ENCODE measurements around the gene PNMA8A.
"Not testable (repeated sequence)": the region's sequence is repeated elsewhere in the genome, so short reads cannot be mapped to it uniquely, and the experiment has no call there.

PNMA8A gene, protein sequence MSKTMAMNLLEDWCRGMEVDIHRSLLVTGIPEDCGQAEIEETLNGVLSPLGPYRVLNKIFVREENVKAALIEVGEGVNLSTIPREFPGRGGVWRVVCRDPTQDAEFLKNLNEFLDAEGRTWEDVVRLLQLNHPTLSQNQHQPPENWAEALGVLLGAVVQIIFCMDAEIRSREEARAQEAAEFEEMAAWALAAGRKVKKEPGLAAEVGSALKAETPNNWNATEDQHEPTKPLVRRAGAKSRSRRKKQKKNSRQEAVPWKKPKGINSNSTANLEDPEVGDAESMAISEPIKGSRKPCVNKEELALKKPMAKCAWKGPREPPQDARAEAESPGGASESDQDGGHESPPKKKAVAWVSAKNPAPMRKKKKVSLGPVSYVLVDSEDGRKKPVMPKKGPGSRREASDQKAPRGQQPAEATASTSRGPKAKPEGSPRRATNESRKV

GRCh38 chr19:46471116-46471733 lies at the start of gene PNMA8A:
PNMA8A (minus strand) TSS chr19:46471563; CDS start chr19:46471035, 528 bp downstream.
- DNase-seq (ENCODE audit: low spot score), result no peak

GRCh38 chr19:46520616-46521015 lies 49.3 kb upstream of the PNMA8A start:
- DNase-seq (ENCODE audit: low spot score), result no peak

- no peak for DNase-seq (ENCODE audit: low spot score)
These were observed 46.1 kb upstream of the PNMA8A start for GRCh38 chr19:46517471-46517870.

DNA sequence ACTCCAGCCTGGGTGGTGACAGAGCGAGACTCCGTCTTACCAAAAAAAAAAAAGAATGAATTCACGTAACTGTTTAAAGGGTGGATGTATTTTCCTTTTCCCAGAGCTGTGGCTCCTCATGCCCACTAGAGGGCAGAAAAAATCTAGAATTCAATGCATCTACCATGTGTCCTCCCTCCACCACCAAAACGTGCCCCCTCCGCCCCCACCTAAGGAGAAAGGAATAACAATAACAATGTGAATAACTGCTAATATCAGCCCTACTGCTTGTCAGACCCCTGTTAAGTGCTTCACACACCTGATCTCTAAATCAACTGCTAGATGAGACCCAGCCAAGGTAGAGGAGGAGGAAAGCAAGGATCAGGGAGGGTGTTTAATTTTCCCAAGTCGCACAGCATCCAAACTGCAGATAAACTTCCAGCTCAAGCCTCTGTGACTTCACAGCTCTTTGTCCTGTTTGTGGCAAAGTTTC lies 44.6 kb upstream of the PNMA8A start:
- peak; percentile 71 for DNase-seq (ENCODE audit: low spot score)

DNA sequence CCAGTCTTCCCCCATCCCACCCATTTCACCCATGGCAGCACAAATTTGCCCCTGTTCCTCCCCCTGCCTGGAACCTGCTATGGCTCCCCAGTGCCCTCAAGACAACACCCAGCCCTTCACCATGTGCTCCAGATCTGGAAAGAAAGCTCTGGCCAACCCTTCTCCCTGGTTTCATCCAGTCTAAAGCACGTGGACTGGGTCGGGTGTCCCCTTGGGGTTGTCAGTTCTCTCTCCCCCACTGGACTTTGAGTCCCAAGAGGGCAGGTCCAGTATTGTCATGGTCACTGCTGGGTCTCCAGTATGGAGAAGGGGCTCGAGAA lies 43.9 kb upstream of the PNMA8A start:
- no peak for DNase-seq (ENCODE audit: low spot score)

GRCh38 chr19:46514589-46515289 lies 43.4 kb upstream of the PNMA8A start:
- peak; percentile 42 for DNase-seq (ENCODE audit: low spot score)

DNA sequence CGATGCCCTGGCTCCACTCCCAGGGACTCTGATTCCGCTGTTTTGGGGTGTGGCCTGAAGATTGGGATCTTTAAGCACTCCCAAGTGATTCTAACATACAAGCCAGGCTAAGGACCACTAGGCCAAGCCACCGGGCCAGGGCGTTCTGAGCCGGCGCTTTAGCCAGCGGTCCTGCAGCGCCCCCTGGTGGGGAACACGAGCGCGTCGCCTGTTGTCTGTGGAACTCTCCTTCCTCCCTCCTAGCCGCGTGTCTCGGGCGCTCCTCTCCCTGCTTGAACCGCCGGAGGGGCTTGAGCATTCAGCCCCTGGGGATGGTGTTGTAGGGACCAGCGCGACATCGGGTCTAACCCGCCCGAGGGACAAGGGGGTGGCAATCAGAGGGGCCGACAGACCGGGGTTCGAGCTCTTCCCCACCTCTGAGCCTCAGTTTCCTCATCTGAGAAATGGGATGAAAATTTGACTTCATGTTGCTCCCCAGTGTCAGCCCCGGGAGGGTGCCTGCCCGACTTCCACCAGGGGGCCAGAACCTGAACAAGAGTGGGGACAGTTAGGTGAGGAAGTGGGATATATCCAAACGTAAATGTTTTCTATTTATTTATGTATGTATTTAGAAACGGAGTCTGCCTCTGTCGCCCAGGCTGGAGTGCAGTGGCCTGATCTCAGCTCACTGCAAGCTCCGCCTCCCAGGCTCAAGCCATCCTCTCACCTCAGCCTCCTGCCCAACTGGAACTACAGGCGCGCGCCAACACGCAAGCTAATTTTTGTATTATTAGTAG lies 42.3 kb upstream of the PNMA8A start:
- peak; percentile 91 for DNase-seq (ENCODE audit: low spot score)

- DNase-seq (ENCODE audit: low spot score), result no peak
These were observed 39.9 kb upstream of the PNMA8A start for GRCh38 chr19:46511237-46511636.

- DNase-seq (ENCODE audit: low spot score), result no peak
These were observed 36.8 kb upstream of the PNMA8A start for GRCh38 chr19:46508206-46508605.

DNA sequence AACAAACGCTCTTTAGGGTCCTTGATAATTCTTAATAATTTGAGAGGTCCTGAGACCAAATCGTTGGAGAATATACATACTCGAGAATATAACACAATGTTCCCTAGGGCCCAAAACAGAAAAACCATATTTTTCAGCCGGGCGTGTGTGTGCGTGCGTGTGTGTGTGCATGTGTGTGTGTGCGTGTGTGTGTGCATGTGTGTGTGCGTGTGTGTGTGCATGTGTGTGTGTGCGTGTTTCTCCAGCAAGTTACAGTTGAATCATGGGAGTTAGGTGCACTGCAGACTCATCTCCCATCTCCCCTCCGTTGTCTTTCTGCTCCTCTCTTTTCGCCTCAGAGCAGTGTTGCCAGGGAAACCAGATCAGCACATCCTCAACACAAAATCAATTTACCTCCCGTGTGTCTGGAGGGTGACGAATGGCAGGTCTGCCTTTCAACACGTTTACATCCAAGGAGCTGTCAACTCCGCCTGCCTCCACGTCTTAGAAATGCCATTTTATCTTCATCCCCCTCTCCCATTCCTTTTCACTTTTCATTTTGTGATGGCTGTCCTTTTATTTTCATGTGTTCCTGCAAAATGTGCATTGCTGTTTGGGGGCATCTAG lies 32.6 kb upstream of the PNMA8A start:
- no peak for DNase-seq (ENCODE audit: low spot score)

DNA sequence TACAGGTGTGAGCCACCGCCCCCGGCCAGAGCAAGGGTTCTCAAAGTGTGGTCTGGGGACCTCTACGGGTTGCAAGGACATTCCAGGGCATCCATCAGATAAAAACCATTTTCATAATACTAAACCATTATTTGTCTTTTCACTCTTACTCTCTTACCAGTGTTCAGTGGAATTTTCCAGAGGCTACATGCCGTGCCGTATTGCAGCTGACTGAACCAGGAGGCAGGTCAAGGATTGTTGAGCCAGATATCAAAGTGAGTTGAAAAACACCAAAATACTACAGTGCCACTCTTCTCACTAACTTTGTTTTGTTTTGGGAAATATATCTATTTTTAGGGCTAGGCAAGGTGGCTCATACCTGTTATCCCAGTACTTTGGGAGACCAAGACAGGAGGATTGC lies 31.5 kb upstream of the PNMA8A start:
- no peak for DNase-seq (ENCODE audit: low spot score)

- no peak for DNase-seq (ENCODE audit: low spot score)
These were observed 28.3 kb upstream of the PNMA8A start for GRCh38 chr19:46499692-46500091.

- no peak for DNase-seq (ENCODE audit: low spot score)
These were observed 26.4 kb upstream of the PNMA8A start for GRCh38 chr19:46497773-46498172.

DNA sequence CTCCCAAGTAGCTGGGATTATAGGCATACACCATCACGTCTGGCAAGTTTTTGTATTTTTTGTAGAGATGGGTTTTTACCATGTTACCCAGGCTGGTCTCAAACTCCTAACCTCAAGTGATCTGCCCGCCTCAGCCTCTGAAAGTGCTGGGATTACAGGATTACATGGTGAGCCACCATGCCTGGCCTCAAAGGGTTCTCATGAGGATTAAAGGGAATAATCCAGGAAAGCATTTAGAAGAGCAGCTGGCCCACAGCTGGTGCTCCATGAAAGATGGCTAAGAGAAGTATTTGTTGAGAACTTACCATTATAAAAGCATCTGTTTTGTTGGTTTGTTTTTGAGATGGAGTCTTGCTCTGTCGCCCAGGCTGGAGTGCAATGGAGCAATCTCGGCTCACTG lies 25.5 kb upstream of the PNMA8A start:
- DNase-seq (ENCODE audit: low spot score), result not testable (repeated sequence)

DNA sequence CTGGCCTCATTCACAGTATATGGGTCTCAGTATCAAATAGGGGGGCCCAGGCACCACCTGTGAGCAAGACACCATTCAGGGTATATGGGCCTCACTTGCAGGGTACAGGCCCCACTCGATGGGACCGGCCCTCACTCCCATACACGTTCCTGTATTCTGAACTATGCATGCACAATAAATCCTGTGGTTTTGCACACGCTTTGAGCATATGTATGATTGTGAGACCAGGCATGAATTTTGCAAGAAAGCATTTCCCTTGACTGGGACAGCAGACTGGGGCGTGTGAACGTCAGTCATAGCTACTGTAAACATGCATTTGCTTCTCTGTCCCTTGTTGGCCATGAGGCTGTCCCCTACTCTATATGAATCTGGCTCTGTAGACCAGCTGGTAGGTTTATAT lies 24.9 kb upstream of the PNMA8A start:
- DNase-seq (ENCODE audit: low spot score), result no peak

DNA sequence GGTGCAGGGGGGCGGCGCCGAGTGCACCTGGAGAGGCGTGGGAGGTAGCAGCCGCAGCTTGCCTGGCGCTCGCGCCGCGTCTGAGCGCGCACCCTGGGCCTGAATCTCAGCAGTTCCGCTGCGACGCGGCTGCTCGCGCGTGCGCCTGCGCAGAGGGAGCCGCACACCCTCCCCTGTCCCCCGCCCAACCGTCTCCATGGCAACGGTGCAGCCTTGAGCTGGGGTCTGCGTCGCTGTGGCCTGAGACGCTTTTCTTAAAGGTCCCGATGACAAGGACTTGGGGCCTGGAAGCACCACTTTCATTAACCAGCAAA lies 24.4 kb upstream of the PNMA8A start, which contains the start of gene PNMA8B:
TSS of gene PNMA8B (minus strand) at position 82 of the 314 bp plus-strand sequence. CDS start 402 bp downstream, outside the sequence.
- peak; percentile 92 for DNase-seq (ENCODE audit: low spot score)

DNA sequence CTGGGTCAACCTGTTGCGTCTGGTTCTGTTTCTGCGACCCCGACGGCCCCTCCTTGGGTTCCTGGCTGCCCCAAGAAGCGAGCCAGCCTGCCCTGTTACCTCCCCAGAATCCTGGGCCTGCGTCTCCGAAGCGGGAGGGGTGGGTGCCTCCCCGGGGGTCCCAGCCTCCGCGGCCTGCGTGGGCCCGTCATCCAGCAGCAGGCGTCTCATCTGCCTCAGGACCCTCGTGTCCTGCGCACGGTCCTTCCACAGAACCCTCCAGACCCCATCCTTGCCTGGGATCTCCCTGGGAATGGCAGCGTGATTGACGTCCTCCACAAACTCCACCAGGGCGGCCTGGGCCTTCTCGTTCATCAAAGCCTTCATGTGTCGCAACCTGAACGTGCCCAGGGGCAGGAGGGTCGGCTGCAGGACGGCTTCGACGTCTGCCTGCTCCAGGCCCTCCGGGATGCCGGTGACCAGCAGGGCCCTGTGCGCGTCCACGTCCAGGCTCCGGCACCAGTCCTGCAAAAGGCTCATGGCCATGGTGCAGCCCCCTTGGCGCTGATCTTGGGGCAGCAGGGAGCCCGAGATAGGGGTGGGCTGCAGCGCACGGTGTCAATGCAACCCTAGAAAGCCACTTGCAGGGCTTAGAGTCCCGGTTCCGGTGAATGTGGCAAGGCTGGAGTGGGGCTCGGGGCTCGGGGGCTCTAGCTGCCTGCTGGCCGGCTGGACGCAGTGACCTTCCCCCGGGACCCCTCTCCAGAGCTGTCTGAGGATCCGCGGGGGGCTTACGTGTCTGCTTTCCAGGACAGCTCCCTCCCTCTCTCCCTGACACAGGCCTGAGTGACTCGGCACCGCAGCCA lies 23.8 kb upstream of the PNMA8A start:
- DNase-seq (ENCODE audit: low spot score), result no peak

DNA sequence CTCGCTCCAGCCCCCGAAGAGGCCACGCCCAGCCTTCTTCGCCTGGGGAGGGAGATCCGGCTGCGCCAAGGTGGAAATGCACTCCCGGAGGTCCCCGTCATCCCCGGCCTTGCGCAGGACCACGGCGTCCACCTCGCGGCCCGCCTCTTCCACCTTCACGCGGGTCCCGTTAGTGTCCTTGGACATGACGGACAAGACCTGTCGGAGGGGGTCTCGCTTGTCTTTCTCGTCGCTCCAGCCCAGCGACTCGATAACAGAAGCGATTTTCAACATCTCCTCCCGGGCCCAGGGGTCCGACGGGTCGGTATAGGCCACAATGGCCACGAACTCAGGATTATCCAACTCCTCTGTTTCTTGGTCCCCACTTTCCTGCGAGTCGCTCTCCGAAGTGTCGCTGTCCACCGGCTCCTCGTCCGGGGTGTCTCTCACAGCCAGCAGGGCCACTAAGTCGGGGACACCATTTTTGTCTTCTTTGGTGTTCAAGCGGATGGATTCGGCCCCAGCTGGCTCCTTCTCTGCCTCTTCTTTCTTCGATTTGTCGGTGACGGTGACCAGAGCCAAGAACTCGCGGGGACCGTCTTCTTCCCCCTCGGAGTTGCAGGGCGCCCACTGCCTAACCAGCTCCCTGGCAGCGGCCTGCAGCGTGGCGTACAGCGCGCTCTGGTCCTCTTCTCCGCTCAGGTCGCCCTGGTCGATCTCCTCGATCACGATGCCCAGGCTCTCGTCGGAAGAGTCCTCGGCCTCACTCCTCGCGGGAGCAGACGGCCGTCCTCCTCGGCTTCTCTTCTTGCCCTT lies 23.0 kb upstream of the PNMA8A start:
- DNase-seq (ENCODE audit: low spot score), result no peak

- no peak for DNase-seq (ENCODE audit: low spot score)
These were observed 22.1 kb upstream of the PNMA8A start for GRCh38 chr19:46493236-46494145.
